IPS-15b (cell line): ENCODE data around the gene CD34.

Experiments
- H3K27me3 ChIP-seq: one replicate; pipeline ENCODE4 v1.6.1; 2013; ENCODE audit warnings: low read length; ENCODE audit not compliant: control insufficient read depth, insufficient read depth
- H3K36me3 ChIP-seq: one replicate; pipeline ENCODE4 v1.6.1; 2013; ENCODE audit warnings: low read length; ENCODE audit not compliant: control insufficient read depth, insufficient read depth
- H3K4me1 ChIP-seq: one replicate; pipeline ENCODE4 v1.6.1; 2013; ENCODE audit warnings: mild to moderate bottlenecking, low read length; ENCODE audit not compliant: control insufficient read depth, insufficient read depth
- H3K4me3 ChIP-seq: one replicate; pipeline ENCODE4 v1.5.1; 2013; ENCODE audit warnings: low read depth, low read length
- H3K9ac ChIP-seq: one replicate; pipeline ENCODE4 v1.6.1; 2013; ENCODE audit warnings: low read depth, mild to moderate bottlenecking, low read length
- H3K9me3 ChIP-seq: one replicate; pipeline ENCODE4 v1.6.1; 2013; ENCODE audit warnings: mild to moderate bottlenecking, low read length; ENCODE audit not compliant: control insufficient read depth, insufficient read depth

The CD34 gene

DNA sequence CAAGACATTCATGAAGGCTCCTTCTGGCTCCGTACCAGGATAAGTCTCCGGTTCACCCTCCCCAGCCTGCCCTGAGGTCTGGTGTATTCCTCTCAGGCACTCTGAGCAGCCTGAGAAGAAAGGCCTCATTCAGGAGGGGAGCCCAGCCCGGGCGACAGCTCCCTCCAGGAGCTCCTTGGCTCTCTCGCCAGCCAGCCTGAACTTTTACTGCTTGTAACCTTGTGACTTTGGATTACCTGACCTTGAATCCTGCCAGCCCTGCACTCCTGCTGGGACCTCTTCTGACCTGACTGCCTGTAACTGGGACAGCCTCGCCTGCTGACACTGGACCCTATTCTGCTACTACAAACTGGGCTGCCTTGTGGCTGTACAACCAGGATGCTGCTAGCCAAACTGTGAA lies 65.8 kb downstream of the CD34 start:
- H3K27me3 ChIP-seq, result no peaks in the 10 kb centered on the region
- H3K9ac ChIP-seq, result no peak overlapping the region
- no peaks in the 10 kb centered on the region for H3K9me3 ChIP-seq
- H3K36me3 ChIP-seq, result no peaks in the 10 kb centered on the region
- no peak overlapping the region for H3K4me3 ChIP-seq
- no peaks in the 10 kb centered on the region for H3K4me1 ChIP-seq

DNA sequence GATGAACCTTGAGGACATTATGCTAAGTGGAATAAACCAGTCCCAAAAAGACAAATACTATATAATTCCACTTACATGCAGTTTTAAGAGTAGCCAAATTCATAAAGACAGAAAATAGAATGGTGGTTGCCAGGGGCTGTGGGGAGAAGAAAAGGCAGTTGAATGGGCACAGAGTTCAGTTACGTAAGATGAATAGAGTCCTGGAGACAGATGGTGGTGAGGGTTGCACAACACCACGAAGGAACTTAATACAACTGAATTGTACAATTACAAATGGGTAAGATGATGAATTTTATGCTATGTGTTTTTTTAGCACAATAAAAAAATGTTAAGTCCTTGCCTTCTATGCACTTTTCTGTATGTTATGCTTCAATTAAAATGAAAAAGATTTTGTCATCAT lies 66.6 kb downstream of the CD34 start:
- H3K9me3 ChIP-seq, result no peaks in the 10 kb centered on the region
- H3K9ac ChIP-seq, result no peak overlapping the region
- H3K27me3 ChIP-seq, result no peaks in the 10 kb centered on the region
- no peaks in the 10 kb centered on the region for H3K36me3 ChIP-seq
- H3K4me3 ChIP-seq, result no peak overlapping the region
- H3K4me1 ChIP-seq, result no peaks in the 10 kb centered on the region

DNA sequence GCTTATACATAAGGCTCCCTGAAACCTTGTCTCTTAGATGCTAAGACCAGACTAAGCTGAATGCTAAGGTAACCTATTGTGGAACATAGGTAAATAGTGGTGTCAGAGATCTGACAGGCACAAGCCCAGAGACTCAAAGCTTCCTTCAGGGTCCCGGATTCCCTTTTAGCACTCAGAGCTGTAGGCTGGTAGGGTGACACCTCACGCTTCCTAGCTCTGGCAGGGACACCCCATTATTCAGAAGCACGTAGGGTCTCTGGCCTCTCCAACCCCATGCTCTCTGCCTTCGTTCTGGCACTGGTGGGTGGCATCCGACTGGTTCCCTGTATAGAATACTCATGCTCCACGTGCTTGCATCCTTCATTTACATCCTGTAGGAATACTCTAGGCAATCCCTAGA lies 68.4 kb downstream of the CD34 start:
- Histone ChIP-seq H3K9me3 (no peaks in the 10 kb centered on the region), H3K36me3 (no peaks in the 10 kb centered on the region), H3K27me3 (no peaks in the 10 kb centered on the region), H3K4me1 (no peaks in the 10 kb centered on the region), H3K4me3 (no peak overlapping the region), H3K9ac (no peak overlapping the region)

DNA sequence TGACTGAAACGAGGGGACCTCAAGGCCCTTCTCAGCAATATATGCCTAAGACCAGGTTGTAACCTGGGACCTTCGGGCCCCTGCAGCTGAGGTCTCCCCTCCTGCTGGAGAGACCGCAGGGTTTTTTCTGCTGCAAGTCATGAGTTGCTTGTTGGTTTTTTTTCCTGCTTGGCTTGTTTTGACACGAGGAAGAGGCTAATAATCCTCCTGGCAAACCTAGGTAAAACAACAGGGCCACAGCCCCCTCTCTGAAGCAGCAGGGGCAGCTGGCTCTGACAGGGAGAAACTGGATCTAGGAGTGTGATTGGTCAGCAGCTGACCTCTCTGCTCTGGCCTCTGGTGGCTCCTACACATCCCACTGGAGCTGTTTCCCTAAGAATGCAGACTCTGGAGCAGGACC lies 69.0 kb downstream of the CD34 start:
- Histone ChIP-seq H3K4me1 (no peaks in the 10 kb centered on the region), H3K9me3 (no peaks in the 10 kb centered on the region), H3K9ac (no peak overlapping the region), H3K36me3 (no peaks in the 10 kb centered on the region), H3K27me3 (no peaks in the 10 kb centered on the region), H3K4me3 (no peak overlapping the region)

DNA sequence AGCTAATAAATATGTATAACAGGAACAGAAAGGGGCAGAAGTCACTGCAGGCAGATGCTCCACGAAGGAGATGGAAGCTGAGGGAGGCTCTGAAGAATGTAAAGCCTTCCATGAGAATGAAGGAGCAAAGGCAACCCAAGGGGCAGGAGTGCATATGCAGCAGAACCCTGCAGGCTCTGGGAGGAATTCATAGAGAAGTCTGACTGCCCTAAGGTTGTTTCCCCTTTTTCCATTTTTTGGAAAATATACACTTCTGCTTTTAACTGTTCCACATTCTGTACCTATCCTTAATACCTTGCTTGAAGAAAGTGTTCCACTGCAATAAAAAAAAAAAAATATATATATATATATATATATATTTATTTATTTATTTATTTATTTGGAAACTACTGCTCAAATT lies 69.6 kb downstream of the CD34 start:
- no peak overlapping the region for H3K9ac ChIP-seq

DNA sequence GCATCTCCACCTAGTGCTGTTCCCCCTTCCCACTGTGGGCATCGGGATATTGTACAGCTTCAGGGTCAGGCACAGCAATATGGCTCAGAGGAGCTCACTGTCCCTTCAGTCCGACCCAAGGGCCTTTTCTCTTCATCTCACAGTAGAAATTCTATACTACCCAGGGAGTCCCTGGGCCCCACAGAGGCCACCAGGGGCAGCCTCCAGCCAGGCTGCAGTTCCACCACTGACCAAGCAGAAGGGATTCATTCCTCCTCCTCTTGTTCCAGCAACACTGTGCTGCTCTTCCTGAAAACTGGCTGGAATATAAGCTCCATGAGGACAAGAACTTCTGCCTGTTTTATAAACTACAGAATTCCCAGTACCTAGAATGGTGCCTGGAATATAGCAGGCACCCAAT lies 70.5 kb downstream of the CD34 start:
- no peak overlapping the region for H3K4me3 ChIP-seq
- H3K4me1 ChIP-seq, result no peaks in the 10 kb centered on the region
- no peaks in the 10 kb centered on the region for H3K9me3 ChIP-seq
- H3K9ac ChIP-seq, result no peak overlapping the region
- H3K27me3 ChIP-seq, result no peaks in the 10 kb centered on the region
- H3K36me3 ChIP-seq, result no peaks in the 10 kb centered on the region

More for the DNA sequence above, 69.6 kb downstream of the CD34 start:
- H3K4me3 ChIP-seq, result no peak overlapping the region
- no peaks in the 10 kb centered on the region for H3K36me3 ChIP-seq
- no peaks in the 10 kb centered on the region for H3K4me1 ChIP-seq
- H3K27me3 ChIP-seq, result no peaks in the 10 kb centered on the region
- H3K9me3 ChIP-seq, result no peaks in the 10 kb centered on the region

DNA sequence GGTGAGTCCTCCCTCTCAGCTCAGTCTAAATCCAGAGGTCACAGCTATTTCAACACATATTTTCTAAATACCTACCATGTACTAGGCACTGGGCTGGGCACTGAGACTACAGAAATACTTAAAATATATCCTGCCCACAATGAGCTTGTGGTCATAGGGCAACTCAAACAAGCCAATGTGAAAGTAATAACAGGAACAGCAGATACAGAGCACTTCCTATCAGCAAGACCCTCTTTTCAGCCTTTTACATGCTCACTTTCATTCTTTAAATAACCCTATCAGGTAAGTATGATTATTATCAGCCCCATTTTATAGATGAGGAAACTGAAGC lies 71.9 kb downstream of the CD34 start:
- H3K9ac ChIP-seq, result no peak overlapping the region
- no peak overlapping the region for H3K4me3 ChIP-seq
- no peaks in the 10 kb centered on the region for H3K9me3 ChIP-seq
- H3K36me3 ChIP-seq, result no peaks in the 10 kb centered on the region
- no peaks in the 10 kb centered on the region for H3K27me3 ChIP-seq
- no peaks in the 10 kb centered on the region for H3K4me1 ChIP-seq

DNA sequence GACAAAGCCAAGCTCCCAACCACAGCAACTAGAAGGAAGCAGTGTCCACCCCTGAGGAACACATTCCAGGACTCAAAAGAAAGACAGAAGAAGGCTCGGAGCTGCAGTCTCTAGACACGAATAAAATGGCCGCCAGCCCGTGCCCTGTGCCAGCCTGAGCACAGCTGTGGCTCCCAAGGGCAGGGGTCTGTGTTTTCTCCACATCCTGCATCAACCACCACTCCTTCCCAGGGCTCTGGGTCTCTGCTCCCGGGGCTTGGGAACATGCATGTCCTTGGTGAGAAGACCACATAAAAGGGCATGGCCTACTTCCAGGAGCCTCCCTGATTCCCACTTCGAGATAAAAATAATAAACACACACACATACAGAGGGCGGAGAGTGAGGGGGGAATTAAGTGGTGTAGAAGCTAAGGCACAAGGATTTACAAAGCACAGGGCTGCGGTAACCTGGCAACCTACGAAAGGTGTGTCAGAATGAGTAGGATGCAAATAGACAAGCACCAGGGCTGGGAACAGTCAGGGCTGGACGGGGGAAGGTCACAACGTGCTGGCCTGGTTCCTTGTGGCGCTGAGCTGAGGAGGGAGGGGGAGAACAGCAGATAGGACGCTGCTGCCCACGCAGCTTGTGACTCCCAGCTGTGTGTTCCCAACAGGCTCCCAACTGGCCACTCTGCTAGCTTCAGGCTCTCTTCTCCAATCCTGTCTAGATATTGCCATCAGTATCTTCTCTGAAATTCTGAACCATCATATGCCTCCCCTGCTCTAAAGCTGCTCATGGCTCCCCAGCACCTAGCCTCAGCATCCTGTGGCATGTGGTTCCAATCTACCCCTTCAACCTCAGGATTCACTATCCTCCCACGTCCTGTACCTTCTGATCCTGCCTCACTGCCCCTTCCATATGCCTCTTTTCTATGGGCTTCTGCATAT lies 72.5 kb downstream of the CD34 start:
- Histone ChIP-seq H3K9ac (no peak overlapping the region), H3K4me3 (no peak overlapping the region), H3K36me3 (no peaks in the 10 kb centered on the region), H3K27me3 (no peaks in the 10 kb centered on the region), H3K4me1 (no peaks in the 10 kb centered on the region), H3K9me3 (no peaks in the 10 kb centered on the region)

DNA sequence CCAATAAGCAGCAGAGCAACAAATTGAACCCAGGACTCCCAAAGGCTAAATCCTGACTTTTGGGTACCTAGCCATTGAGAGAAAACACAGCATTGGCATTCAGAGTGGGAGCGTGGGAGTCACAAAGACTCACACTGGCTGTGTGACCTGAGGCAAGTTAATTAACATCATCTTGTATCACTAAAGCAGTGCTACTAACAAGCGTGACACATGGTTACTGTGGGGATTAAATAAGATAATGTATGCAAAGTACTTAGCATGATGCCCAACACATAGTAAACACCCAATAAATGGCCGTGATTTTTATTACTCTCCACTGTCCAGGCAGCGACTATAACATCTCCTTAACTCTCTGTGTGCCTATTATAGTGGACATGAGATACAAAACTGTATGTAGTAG lies 73.3 kb downstream of the CD34 start:
- H3K4me3 ChIP-seq, result no peak overlapping the region
- no peak overlapping the region for H3K9ac ChIP-seq
- no peaks in the 10 kb centered on the region for H3K27me3 ChIP-seq
- H3K4me1 ChIP-seq, result no peaks in the 10 kb centered on the region
- no peaks in the 10 kb centered on the region for H3K36me3 ChIP-seq
- H3K9me3 ChIP-seq, result no peaks in the 10 kb centered on the region

DNA sequence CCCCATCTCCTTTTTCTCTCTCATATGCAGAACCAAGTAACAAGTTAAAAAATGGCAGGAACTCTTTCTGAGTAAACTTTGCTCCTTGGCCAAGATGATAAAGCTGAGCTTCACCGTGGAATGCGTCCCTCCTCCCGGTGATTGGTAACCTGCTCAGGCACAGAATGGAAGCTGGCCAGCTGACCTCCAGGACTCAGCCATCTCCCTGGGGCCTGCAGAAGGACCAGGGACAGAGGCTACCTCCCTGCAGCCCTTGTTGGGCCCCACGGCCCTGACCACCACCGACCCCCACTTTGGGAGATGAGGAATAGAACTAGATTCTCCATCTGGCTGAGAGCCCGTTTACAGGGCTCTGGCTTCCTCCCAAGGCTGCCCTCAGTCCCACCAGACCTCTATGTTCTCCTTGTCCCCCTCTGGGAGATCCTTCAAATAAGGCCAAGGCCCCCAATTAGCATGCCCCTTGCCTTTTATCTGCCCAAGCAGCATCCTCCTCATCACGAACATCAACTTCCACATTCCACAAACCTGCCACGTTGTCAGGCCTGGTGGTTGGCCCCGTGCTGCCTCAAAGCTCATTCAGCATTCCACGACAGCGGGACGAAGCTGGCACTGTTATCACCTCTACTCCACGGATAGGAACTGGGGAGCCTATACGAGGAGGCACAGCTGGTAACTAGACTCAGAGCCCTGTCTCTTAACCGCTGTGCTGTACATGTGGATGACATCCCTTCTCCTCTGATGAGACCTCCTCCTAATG lies 74.2 kb downstream of the CD34 start:
- Histone ChIP-seq H3K4me1 (no peaks in the 10 kb centered on the region), H3K4me3 (no peak overlapping the region), H3K9ac (no peak overlapping the region), H3K9me3 (no peaks in the 10 kb centered on the region), H3K36me3 (no peaks in the 10 kb centered on the region), H3K27me3 (no peaks in the 10 kb centered on the region)

DNA sequence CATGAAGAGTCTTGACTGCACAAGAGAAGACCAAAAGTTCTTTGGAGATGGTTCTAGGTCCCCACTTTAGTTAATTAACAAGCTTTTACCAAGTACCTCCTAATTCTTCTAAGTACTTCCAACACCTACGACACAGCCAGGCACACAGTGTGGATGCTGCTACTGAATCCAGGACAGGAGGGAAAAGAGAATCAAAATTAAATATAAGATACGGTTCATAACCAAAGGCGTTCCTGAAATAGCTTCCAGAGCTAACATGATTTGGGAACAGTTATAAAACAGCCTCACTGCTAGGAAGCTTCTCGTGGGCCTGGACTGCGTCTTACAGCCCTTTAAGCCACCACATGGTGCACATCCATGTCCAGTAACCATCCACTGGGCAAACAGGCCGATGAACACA lies 75.0 kb downstream of the CD34 start:
- H3K4me3 ChIP-seq, result no peak overlapping the region
- H3K36me3 ChIP-seq, result no peaks in the 10 kb centered on the region
- no peak overlapping the region for H3K9ac ChIP-seq
- no peaks in the 10 kb centered on the region for H3K4me1 ChIP-seq
- no peaks in the 10 kb centered on the region for H3K27me3 ChIP-seq
- no peaks in the 10 kb centered on the region for H3K9me3 ChIP-seq
